DOHH2 (cell line): Measurements from ENCODE around the gene CACNA1I.

Experiments
- H3F3A ChIP-seq: fragments of 200-600 bp; sonication (generic), shearing (Covaris generic); 2 replicates; pipeline ENCODE4 v1.6.0; 2016; ENCODE audit warnings: antibody characterized with exemption, mild to moderate bottlenecking; ENCODE audit not compliant: control insufficient read depth, insufficient read depth
- H3K27ac ChIP-seq: fragments of 200-600 bp; sonication (generic); 2 replicates; pipeline ENCODE4 v1.5.1; 2014; ENCODE audit warnings: low read depth, mild to moderate bottlenecking, low read length, moderate library complexity
- H3K27me3 ChIP-seq: fragments of 200-600 bp; sonication (generic); 2 replicates; pipeline ENCODE4 v1.6.1; 2014; ENCODE audit warnings: mild to moderate bottlenecking, low read length, mixed read lengths; ENCODE audit not compliant: control insufficient read depth
- H3K36me3 ChIP-seq: fragments of 200-600 bp; sonication (generic); 2 replicates; pipeline ENCODE4 v1.6.1; 2014; ENCODE audit warnings: mild to moderate bottlenecking, low read length, moderate library complexity, mixed read lengths; ENCODE audit not compliant: control insufficient read depth
- H3K4me1 ChIP-seq: fragments of 200-600 bp; sonication (generic); 2 replicates; pipeline ENCODE4 v1.6.1; 2014; ENCODE audit warnings: mild to moderate bottlenecking, low read length, mixed read lengths; ENCODE audit not compliant: control insufficient read depth
- H3K4me2 ChIP-seq: fragments of 200-600 bp; sonication (generic); 2 replicates; pipeline ENCODE4 v1.6.0; 2014; ENCODE audit warnings: mild to moderate bottlenecking, low read length, moderate library complexity
- H3K4me3 ChIP-seq: fragments of 200-600 bp; sonication (generic); 2 replicates; pipeline ENCODE4 v1.5.1; 2014; ENCODE audit warnings: mild to moderate bottlenecking, low read length, mixed read lengths
- H3K79me2 ChIP-seq: fragments of 200-600 bp; sonication (generic); 2 replicates; pipeline ENCODE4 v1.6.1; 2014; ENCODE audit warnings: mild to moderate bottlenecking, low read length, mixed read lengths; ENCODE audit not compliant: control insufficient read depth
- H3K9me2 ChIP-seq: fragments of 200-600 bp; sonication (generic); replicated peaks from 2 replicates; pipeline ENCODE4 v1.6.1; 2014; ENCODE audit warnings: mild to moderate bottlenecking, low read length, mixed read lengths; ENCODE audit not compliant: control insufficient read depth
- H3K9me3 ChIP-seq: fragments of 200-600 bp; sonication (generic); 2 replicates; pipeline ENCODE4 v1.6.1; 2014; ENCODE audit warnings: antibody characterized with exemption, low read length, mixed read lengths; ENCODE audit not compliant: control insufficient read depth, insufficient read depth
- H4K20me1 ChIP-seq: fragments of 200-600 bp; sonication (generic); 2 replicates; pipeline ENCODE4 v1.6.0; 2014; ENCODE audit warnings: low read depth, mild to moderate bottlenecking, antibody characterized with exemption, low read length, moderate library complexity; ENCODE audit not compliant: control insufficient read depth, insufficient read depth
- EZH2phosphoT487 ChIP-seq: fragments of 200-600 bp; sonication (generic); IDR thresholded peaks from 2 replicates; pipeline ENCODE4 v1.6.1; 2017; ENCODE audit warnings: borderline replicate concordance, mild to moderate bottlenecking, antibody characterized with exemption, low read length, moderate library complexity, mixed read lengths
- TF ChIP-seq, protein P1 (sequence below): fragments of 200-600 bp; sonication (generic); IDR thresholded peaks from one replicate; pipeline ENCODE4 v1.5.1; 2014; ENCODE audit warnings: antibody characterized with exemption, mild to moderate bottlenecking, low read depth, low read length; ENCODE audit not compliant: poor library complexity, severe bottlenecking

Gene CACNA1I

DNA sequence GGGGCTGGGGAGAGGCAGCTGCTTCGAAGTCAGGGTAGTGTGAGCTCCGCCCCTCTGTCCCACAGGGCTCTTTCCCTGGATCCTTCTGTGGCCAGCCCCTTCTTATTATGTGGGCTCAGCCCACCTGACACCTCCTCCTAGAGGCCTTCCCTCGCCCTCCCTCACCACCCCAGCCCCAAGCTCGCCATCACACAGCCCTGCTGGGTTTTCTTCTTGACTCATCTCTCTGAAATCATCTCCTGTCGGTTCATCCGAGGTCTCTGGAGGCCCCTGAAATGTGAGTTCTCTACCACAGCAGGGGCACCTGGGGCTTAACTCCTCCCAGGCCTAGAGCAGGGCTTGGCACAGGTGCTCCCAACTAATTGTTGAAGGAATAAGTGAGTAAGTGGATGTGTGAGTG, 65.2 kb downstream of the CACNA1I start:
- H3K36me3 ChIP-seq: no peaks in the 10 kb centered on the region
- H3K9me2 ChIP-seq: no peaks in the 10 kb centered on the region
- H3K4me1 ChIP-seq: no peaks in the 10 kb centered on the region
- no peaks in the 10 kb centered on the region for H3F3A ChIP-seq
- H3K4me2 ChIP-seq: no peak overlapping the region
- no peaks in the 10 kb centered on the region for H4K20me1 ChIP-seq
- H3K79me2 ChIP-seq: no peaks in the 10 kb centered on the region
- TF ChIP-seq, protein P1, sequence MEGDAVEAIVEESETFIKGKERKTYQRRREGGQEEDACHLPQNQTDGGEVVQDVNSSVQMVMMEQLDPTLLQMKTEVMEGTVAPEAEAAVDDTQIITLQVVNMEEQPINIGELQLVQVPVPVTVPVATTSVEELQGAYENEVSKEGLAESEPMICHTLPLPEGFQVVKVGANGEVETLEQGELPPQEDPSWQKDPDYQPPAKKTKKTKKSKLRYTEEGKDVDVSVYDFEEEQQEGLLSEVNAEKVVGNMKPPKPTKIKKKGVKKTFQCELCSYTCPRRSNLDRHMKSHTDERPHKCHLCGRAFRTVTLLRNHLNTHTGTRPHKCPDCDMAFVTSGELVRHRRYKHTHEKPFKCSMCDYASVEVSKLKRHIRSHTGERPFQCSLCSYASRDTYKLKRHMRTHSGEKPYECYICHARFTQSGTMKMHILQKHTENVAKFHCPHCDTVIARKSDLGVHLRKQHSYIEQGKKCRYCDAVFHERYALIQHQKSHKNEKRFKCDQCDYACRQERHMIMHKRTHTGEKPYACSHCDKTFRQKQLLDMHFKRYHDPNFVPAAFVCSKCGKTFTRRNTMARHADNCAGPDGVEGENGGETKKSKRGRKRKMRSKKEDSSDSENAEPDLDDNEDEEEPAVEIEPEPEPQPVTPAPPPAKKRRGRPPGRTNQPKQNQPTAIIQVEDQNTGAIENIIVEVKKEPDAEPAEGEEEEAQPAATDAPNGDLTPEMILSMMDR: no peak
- TF ChIP-seq EZH2phosphoT487: no peak
- no peaks in the 10 kb centered on the region for H3K9me3 ChIP-seq
- no peak overlapping the region for H3K4me3 ChIP-seq
- no peak overlapping the region for H3K27ac ChIP-seq
- H3K27me3 ChIP-seq: no peaks in the 10 kb centered on the region; the same call in 1 of the 2 replicates

DNA sequence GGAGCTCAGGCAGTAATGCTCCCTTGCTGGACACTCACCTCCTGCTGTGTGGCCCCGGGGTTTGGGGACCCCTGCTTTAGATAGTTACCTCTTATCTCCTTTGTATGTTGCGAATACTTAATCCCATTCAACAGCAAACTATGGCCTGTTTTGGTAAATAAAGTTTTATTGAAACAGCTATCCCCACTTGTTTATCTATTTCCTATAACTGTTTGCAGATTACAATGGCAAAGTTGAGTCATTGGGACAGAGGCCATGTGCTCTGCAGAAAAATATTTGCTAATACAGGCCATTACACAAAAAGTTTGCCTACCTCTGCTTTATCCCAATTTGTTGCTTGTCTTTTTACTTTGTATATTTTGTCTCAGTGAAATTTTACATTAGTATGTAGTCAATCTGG, 68.4 kb downstream of the CACNA1I start:
- Histone ChIP-seq H3K36me3 (no peaks in the 10 kb centered on the region), H3K79me2 (no peaks in the 10 kb centered on the region), H3K9me3 (no peaks in the 10 kb centered on the region), H3K27ac (no peak overlapping the region), H3K9me2 (no peaks in the 10 kb centered on the region), H3K4me3 (no peak overlapping the region), H3F3A (no peaks in the 10 kb centered on the region), H4K20me1 (no peaks in the 10 kb centered on the region), H3K4me2 (no peak overlapping the region), H3K27me3 (no peaks in the 10 kb centered on the region; the same call in 1 of the 2 replicates), H3K4me1 (no peaks in the 10 kb centered on the region)
- TF ChIP-seq, protein P1: no peak
- TF ChIP-seq EZH2phosphoT487: no peak

DNA sequence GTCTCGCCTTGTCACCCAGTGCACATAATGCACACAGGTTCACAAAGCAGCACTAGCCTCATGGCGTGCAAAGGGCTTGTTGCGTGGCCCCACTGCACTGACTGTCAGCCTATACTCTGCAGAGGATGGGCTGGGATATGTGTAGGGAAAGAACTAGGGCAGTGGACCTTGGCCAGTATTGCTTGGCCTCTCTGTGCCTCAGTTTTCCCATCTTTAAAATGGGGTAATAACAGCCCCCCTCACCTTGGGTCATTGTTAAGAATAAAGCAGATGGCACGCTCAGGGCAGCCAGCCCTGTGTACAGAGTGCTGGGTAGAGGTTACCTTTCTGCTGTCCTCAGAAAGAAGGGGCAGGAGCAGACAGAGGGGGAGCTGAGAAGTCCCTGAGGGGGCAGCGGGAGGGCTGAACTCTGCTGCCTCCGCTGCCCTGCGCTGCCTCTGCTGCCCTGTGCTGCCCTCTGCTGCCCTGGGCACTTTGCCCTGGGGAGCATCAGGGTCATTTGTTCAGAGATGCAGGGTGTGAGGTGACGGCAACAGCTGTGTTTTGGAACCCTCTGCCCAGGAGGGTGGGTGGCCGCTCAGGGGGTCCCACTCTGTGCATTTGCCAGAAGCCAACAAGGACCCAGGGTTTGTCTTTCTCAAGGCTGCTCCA, 71.2 kb downstream of the CACNA1I start:
- no peak overlapping the region for H3K27ac ChIP-seq
- no peaks in the 10 kb centered on the region; the same call in 1 of the 2 replicates for H3K27me3 ChIP-seq
- no peak overlapping the region for H3K4me3 ChIP-seq
- TF ChIP-seq, protein P1: no peak
- no peak for TF ChIP-seq EZH2phosphoT487
- no peaks in the 10 kb centered on the region for H3F3A ChIP-seq
- H3K9me2 ChIP-seq: no peaks in the 10 kb centered on the region
- H3K9me3 ChIP-seq: no peaks in the 10 kb centered on the region
- H3K79me2 ChIP-seq: no peaks in the 10 kb centered on the region
- no peaks in the 10 kb centered on the region for H3K36me3 ChIP-seq
- no peaks in the 10 kb centered on the region for H4K20me1 ChIP-seq
- H3K4me1 ChIP-seq: no peaks in the 10 kb centered on the region
- H3K4me2 ChIP-seq: no peak overlapping the region
